Small intestine (tissue), 16 donors: Measurements from ENCODE around the gene ZNF473. TPM values are rescaled to one million over a fixed set of nuclear protein-coding genes. Genes with fewer than 3 reads are reported as not detected.

Source experiments
- DNase-seq, 2 donors: peaks; one replicate each; pipeline versions ENCODE4 v3.0.0 to v3.0.0-alpha.2; 2013
- FAIRE-seq: peaks from 2 replicates; lab custom pipeline; 2012; peaks lifted over from hg19 to GRCh38; lab: Jason Lieb, UNC
- H3K27ac ChIP-seq, 3 donors: one replicate each; pipeline ENCODE4 v1.5.1; 2013; ENCODE audit warnings: low read length in 2 of 3, mild to moderate bottlenecking in 2 of 3, control low read depth in 1 of 3, inconsistent platforms in 1 of 3, low read depth in 1 of 3, moderate library complexity in 1 of 3
- H3K27me3 ChIP-seq, 3 donors: one replicate each; pipeline ENCODE4 v1.6.1; 2013; ENCODE audit warnings: low read length in 3 of 3, inconsistent platforms in 1 of 3; ENCODE audit not compliant: control insufficient read depth in 3 of 3, insufficient read depth in 3 of 3
- H3K36me3 ChIP-seq, 3 donors: one replicate each; pipeline ENCODE4 v1.6.1; 2013; ENCODE audit warnings: low read length in 3 of 3, inconsistent platforms in 1 of 3, low read depth in 1 of 3, mild to moderate bottlenecking in 1 of 3, moderate library complexity in 1 of 3; ENCODE audit not compliant: control insufficient read depth in 3 of 3, insufficient read depth in 2 of 3
- H3K4me1 ChIP-seq, 3 donors: one replicate each; pipeline ENCODE4 v1.6.1; 2013; ENCODE audit warnings: low read length in 2 of 3, inconsistent platforms in 1 of 3, low read depth in 1 of 3, mild to moderate bottlenecking in 1 of 3, moderate library complexity in 1 of 3; ENCODE audit not compliant: control insufficient read depth in 3 of 3, insufficient read depth in 2 of 3
- H3K4me3 ChIP-seq, 3 donors: one replicate each; pipeline ENCODE4 v1.5.1; 2013; ENCODE audit warnings: low read length in 3 of 3, control low read depth in 1 of 3, inconsistent platforms in 1 of 3, low read depth in 1 of 3, mild to moderate bottlenecking in 1 of 3, moderate library complexity in 1 of 3
- H3K9me3 ChIP-seq, 2 donors: one replicate each; pipeline ENCODE4 v1.6.1; 2013; ENCODE audit warnings: low read depth in 1 of 2, low read length in 1 of 2; ENCODE audit not compliant: control insufficient read depth in 2 of 2, insufficient read depth in 1 of 2
- WGBS, 3 donors: extraction: QIAGEN DNeasy Blood & Tissue Kit; methylation state at CpG; one replicate each; pipeline ENCODE4 v1.1.7; 2013; 5-methylcytosine and 5-hydroxymethylcytosine counted together
- long read RNA-seq, 10 donors: transcript quantifications; one replicate each; lab custom pipeline, GENCODE V29; 2026
- polyA plus RNA-seq, 4 donors: library from polyadenylated mRNA; stranded (reverse) in 3 of 4; unstranded in 1 of 4; fragments of 200-250 nt in 3 of 4; fragments of 120-200 nt in 1 of 4; gene quantifications; one replicate each; pipeline versions ENCODE4 v1.2.1 to v1.2.3, GENCODE V29; 2013
- donor health status: healthy with polysubstance abuse.
- donor health status: control.
- donor health status: control.
- donor health status: Bipolar disorder and iron deficiency.
- donor health status: healthy.

ZNF473 gene
- polyA plus RNA-seq = 1 to 10 TPM; 1.6 to 7.2 (median 2.3) TPM
- long read RNA-seq, donor 1, full-length matches to known transcripts = 6 of 6 reads
- long read RNA-seq, donor 1, partial matches to known transcripts = 0 of 6 reads
- long read RNA-seq, donor 1, other reads (novel, unspliced or antisense) = 0 of 6 reads
- long read RNA-seq, donor 2, full-length matches to known transcripts = 2 of 2 reads
- long read RNA-seq, donor 2, partial matches to known transcripts = 0 of 2 reads
- long read RNA-seq, donor 2, other reads (novel, unspliced or antisense) = 0 of 2 reads
- long read RNA-seq, donor 3, full-length matches to known transcripts = 2 of 2 reads
- long read RNA-seq, donor 3, partial matches to known transcripts = 0 of 2 reads
- long read RNA-seq, donor 3, other reads (novel, unspliced or antisense) = 0 of 2 reads
- long read RNA-seq, donor 4 = 0 reads
- long read RNA-seq, donor 5 = 0 reads
- long read RNA-seq, donor 6, full-length matches to known transcripts = 1 of 1 reads
- long read RNA-seq, donor 6, partial matches to known transcripts = 0 of 1 reads
- long read RNA-seq, donor 6, other reads (novel, unspliced or antisense) = 0 of 1 reads
- long read RNA-seq, donor 7 = 0 reads
- long read RNA-seq, donor 8 = 0 reads
- long read RNA-seq, donor 9, full-length matches to known transcripts = 1 of 1 reads
- long read RNA-seq, donor 9, partial matches to known transcripts = 0 of 1 reads
- long read RNA-seq, donor 9, other reads (novel, unspliced or antisense) = 0 of 1 reads
- long read RNA-seq, donor 10, full-length matches to known transcripts = 4 of 4 reads
- long read RNA-seq, donor 10, partial matches to known transcripts = 0 of 4 reads
- long read RNA-seq, donor 10, other reads (novel, unspliced or antisense) = 0 of 4 reads

DNA sequence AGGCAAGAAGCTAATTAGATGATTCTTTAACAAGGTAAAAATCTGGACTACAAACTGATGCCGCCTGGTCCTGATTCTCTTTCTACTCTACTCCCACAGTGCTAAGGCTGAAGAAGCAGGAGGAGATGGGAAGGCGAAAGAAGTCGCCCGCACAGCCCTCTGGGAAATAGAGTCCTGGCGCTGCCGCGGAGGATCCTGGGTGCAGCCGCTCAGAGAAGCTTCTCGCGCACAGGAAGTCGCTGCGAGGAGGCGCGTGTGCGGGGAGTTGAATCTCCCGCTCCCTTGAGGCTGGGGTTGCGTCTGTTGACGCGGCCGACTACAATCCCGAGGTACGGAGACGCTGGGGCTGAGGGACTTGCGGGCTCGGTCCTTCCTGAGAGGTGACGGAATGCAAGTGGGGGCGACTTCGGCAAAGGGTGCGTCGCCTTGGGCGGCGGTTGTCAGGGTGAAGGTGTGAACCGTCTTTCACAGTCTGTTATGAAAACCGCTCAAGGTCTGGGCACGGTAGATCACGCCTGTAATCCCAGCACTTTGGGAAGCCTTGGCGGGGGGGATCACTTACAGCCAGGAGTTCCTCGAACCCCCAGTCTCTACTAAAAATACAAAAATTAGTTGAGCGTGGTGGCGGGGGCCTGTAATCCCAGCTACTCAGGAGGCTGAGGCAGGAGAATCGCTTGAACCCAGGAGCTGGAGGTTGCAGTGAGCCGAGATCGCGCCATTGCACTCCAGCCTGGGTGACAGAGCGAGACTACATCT lies at the start of gene ZNF473:
ZNF473 (plus strand) TSS at position 212 of the 756 bp plus-strand sequence. CDS start 5,078 bp downstream, outside the sequence.
- DNase-seq (peak; percentile 97 to 98), FAIRE-seq (no peak)
- Histone ChIP-seq H3K4me1 (peaks cover 2 to 32% (median 3%) of the 10 kb centered on the region in 3 donors), H3K4me3 (peak within 1 kb of the TSS; percentile 67 to 83 (median 73)), H3K36me3 (peaks cover 0 to 20% (median 0%) of the 10 kb centered on the region in 3 donors), H3K27me3 (no peaks in the 10 kb centered on the region), H3K9me3 (no peaks in the 10 kb centered on the region), H3K27ac (peak within 1 kb of the TSS; percentile 90 to 94 (median 93))
- WGBS, 3 donors = 12 to 15% (median 14%) methylated on average over 45 of the region's 45 CpGs

- peaks cover 0 to 29% (median 0%) of the 10 kb centered on the region in 3 donors for H3K4me1 ChIP-seq
- no peaks in the 10 kb centered on the region for H3K27me3 ChIP-seq
- FAIRE-seq (no peak), DNase-seq (no peak)
- no peaks in the 10 kb centered on the region for H3K9me3 ChIP-seq
- H3K36me3 ChIP-seq = peaks cover 5 to 64% (median 9%) of the 10 kb centered on the region in 3 donors
- H3K4me3 ChIP-seq = no peak overlapping the region
- WGBS, 3 donors = 80 to 84% (median 83%) methylated on average over 3 of the region's 3 CpGs
- peak overlapping the region in 1 of 3 donors; percentile 38 for H3K27ac ChIP-seq
Measured at GRCh38 chr19:49976496-49976895, 49.3 kb upstream of the ZNF473 start.

GRCh38 chr19:49977076-49977475 lies 48.7 kb upstream of the ZNF473 start:
- Histone ChIP-seq H3K4me1 (peaks cover 0 to 32% (median 0%) of the 10 kb centered on the region in 3 donors), H3K27me3 (no peaks in the 10 kb centered on the region), H3K36me3 (peaks cover 5 to 68% (median 9%) of the 10 kb centered on the region in 3 donors), H3K9me3 (no peaks in the 10 kb centered on the region), H3K4me3 (no peak overlapping the region), H3K27ac (peak overlapping the region in 1 of 3 donors; percentile 38)
- peak in 1 of 2 donors; percentile 54 for DNase-seq
- FAIRE-seq = no peak
- WGBS, 3 donors = 57 to 80% (median 73%) methylated on average over 13 of the region's 13 CpGs

- FAIRE-seq = no peak
Measured at GRCh38 chr19:49977881-49978280, 47.9 kb upstream of the ZNF473 start.

DNA sequence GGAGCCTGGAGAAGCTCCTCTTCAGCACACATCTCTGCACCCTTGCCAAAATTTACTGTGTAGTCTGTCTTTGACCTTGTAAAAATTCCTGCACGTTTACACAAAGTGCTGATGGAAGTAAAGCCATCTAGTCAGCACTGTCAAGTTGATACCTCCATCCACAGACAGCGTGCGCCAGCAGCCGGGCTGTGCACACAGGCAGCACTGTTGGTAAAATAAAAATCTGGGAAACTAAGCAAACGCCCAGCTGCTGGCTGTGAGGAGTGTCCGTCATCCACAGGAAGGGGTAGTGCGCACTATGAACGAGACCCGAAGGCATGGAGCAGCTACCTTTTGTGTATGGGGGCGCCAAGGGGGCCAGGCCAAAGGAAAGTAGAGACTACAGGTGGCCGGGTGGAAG lies 47.5 kb upstream of the ZNF473 start:
- peaks cover 0 to 42% (median 0%) of the 10 kb centered on the region in 3 donors for H3K4me1 ChIP-seq
- no peak for FAIRE-seq
- no peaks in the 10 kb centered on the region for H3K27me3 ChIP-seq
- H3K27ac ChIP-seq = no peak overlapping the region
- no peak for DNase-seq
- H3K9me3 ChIP-seq = no peaks in the 10 kb centered on the region
- WGBS, 3 donors = 89 to 93% (median 90%) methylated on average over 11 of the region's 11 CpGs
- H3K36me3 ChIP-seq = peaks cover 5 to 62% (median 9%) of the 10 kb centered on the region in 3 donors
- H3K4me3 ChIP-seq = no peak overlapping the region

More at GRCh38 chr19:49977881-49978280, 47.9 kb upstream of the ZNF473 start:
- no peaks in the 10 kb centered on the region for H3K27me3 ChIP-seq
- H3K4me1 ChIP-seq = peaks cover 0 to 38% (median 0%) of the 10 kb centered on the region in 3 donors
- peaks cover 5 to 63% (median 9%) of the 10 kb centered on the region in 3 donors for H3K36me3 ChIP-seq
- H3K9me3 ChIP-seq = no peaks in the 10 kb centered on the region
- WGBS, 3 donors = 86 to 94% (median 92%) methylated on average over 18 of the region's 18 CpGs
- H3K27ac ChIP-seq = no peak overlapping the region
- H3K4me3 ChIP-seq = no peak overlapping the region
- no peak for DNase-seq

- DNase-seq = peak in 1 of 2 donors; percentile 89
- Histone ChIP-seq H3K4me1 (peaks cover 0 to 37% (median 0%) of the 10 kb centered on the region in 3 donors), H3K36me3 (peaks cover 9 to 73% (median 12%) of the 10 kb centered on the region in 3 donors), H3K4me3 (no peak overlapping the region), H3K27ac (peak overlapping the region in 1 of 3 donors; percentile 89), H3K27me3 (no peaks in the 10 kb centered on the region), H3K9me3 (no peaks in the 10 kb centered on the region)
- FAIRE-seq = no peak
- 75 to 83% (median 78%) methylated on average over 21 of the region's 21 CpGs for WGBS, 3 donors
Measured at GRCh38 chr19:49981603-49982593, 43.9 kb upstream of the ZNF473 start.

GRCh38 chr19:49983645-49984229 lies 42.1 kb upstream of the ZNF473 start:
- H3K4me3 ChIP-seq = no peak overlapping the region
- no peaks in the 10 kb centered on the region for H3K27me3 ChIP-seq
- peaks cover 0 to 27% (median 0%) of the 10 kb centered on the region in 3 donors for H3K4me1 ChIP-seq
- H3K36me3 ChIP-seq = peaks cover 3 to 71% (median 9%) of the 10 kb centered on the region in 3 donors
- FAIRE-seq (no peak), DNase-seq (peak; percentile 48 to 68)
- H3K27ac ChIP-seq = no peak overlapping the region
- no peaks in the 10 kb centered on the region for H3K9me3 ChIP-seq
- WGBS, 3 donors = 47 to 52% (median 49%) methylated on average over 10 of the region's 10 CpGs
